Endodermal cell (in vitro differentiated cells): ENCODE measurements around the gene CORO2B. TPM values are rescaled to one million over a fixed set of nuclear protein-coding genes. Genes with fewer than 3 reads are reported as not detected.

Experiments
- DNase-seq: peaks from one replicate; pipeline ENCODE4 v3.0.0-alpha.2; 2017
- H3K27ac ChIP-seq: 2 replicates; pipeline ENCODE4 v1.5.1; 2013; ENCODE audit warnings: mild to moderate bottlenecking, low read depth, low read length, moderate library complexity
- H3K27me3 ChIP-seq: 2 replicates; pipeline ENCODE4 v1.6.1; 2013; ENCODE audit warnings: mild to moderate bottlenecking, low read length, moderate library complexity; ENCODE audit not compliant: insufficient read depth, control insufficient read depth, poor library complexity, severe bottlenecking
- H3K36me3 ChIP-seq: 2 replicates; pipeline ENCODE4 v1.7.0; 2013; ENCODE audit warnings: mild to moderate bottlenecking, low read length, moderate library complexity; ENCODE audit not compliant: control insufficient read depth, insufficient read depth
- H3K4me1 ChIP-seq: one replicate; pipeline ENCODE4 v1.7.0; 2013; ENCODE audit warnings: low read length; ENCODE audit not compliant: control insufficient read depth, insufficient read depth
- H3K4me3 ChIP-seq: 2 replicates; pipeline ENCODE4 v1.5.1; 2013; ENCODE audit warnings: mild to moderate bottlenecking, low read length, moderate library complexity
- H3K9ac ChIP-seq: 2 replicates; pipeline ENCODE4 v1.6.1; 2013; ENCODE audit warnings: mild to moderate bottlenecking, low read length, moderate library complexity; ENCODE audit not compliant: poor library complexity, severe bottlenecking; ENCODE audit errors: extremely low read depth
- H3K9me3 ChIP-seq: 2 replicates; pipeline ENCODE4 v1.6.1; 2013; ENCODE audit warnings: mild to moderate bottlenecking, low read length, moderate library complexity; ENCODE audit not compliant: control insufficient read depth
- H3K27ac Mint-ChIP-seq: 2 replicates; pipeline ENCODE4 v1.8.0; 2020; ENCODE audit warnings: mixed read lengths
- H3K27me3 Mint-ChIP-seq: 2 replicates; pipeline ENCODE4 v1.8.0; 2021; ENCODE audit warnings: mild to moderate bottlenecking, mixed read lengths; ENCODE audit not compliant: insufficient read depth
- H3K36me3 Mint-ChIP-seq: 2 replicates; pipeline ENCODE4 v1.8.0; 2020; ENCODE audit warnings: low read depth, mixed read lengths
- H3K4me1 Mint-ChIP-seq: 2 replicates; pipeline ENCODE4 v1.8.0; 2020; ENCODE audit warnings: mixed read lengths
- H3K4me3 Mint-ChIP-seq: 2 replicates; pipeline ENCODE4 v1.8.0; 2020; ENCODE audit warnings: mild to moderate bottlenecking, moderate library complexity, mixed read lengths
- H3K9me3 Mint-ChIP-seq: 2 replicates; pipeline ENCODE4 v1.8.0; 2020; ENCODE audit warnings: mild to moderate bottlenecking, mixed read lengths
- WGBS, 2 experiments: methylation state at CpG; one replicate each; pipeline versions ENCODE4 v1.1.5 to v1.1.7; 2013; ENCODE audit warnings: missing lambda C conversion rate in 2 of 2, mixed read lengths in 1 of 2; ENCODE audit not compliant: insufficient coverage in 1 of 2, insufficient read length in 1 of 2; 5-methylcytosine and 5-hydroxymethylcytosine counted together
- total RNA-seq, 2 donors: library from RNA; stranded (reverse); fragmentation: NEBNext Ultra II Directional in 1 of 2; extraction: Animal tissue kit (Norgen Biotek cat#: 25700) in 1 of 2; gene quantifications; 2 replicates in 1 of 2; 3 replicates in 1 of 2; pipeline ENCODE4 v1.2.1, GENCODE V29; 2021
- TF ChIP-seq, protein P1 (sequence below): fragments of 200-600 bp; sonication (generic); conservative IDR thresholded peaks from 2 replicates; pipeline ENCODE4 v1.5.0; 2021; ENCODE audit warnings: antibody characterized with exemption, mild to moderate bottlenecking

CORO2B gene
- total RNA-seq, 2 donors from 2014 or later = 1.1 to 1.2 TPM

DNA sequence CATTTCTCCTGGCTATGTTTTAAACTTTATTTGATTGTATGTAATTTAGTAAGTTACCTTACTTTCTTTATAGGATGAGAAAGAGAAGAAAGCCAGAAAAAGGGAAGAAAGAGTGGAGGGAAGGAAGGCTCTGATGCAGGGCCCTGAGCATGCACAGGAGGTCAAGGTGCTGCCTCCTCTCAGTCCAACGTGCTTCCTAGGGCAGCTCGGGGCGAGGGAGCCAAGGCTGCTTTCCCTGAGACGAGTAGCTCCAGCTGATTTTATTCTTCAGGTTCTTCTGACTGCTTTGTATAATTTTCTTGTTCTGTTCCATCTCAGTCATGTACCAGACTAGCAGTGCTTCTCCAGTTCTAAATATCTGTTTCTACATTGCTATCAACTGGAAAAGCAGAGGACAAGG, 3.4 kb downstream of the CORO2B start:
- H3K4me3 ChIP-seq = no peak overlapping the region
- Mint-ChIP-seq H3K27me3 (peaks cover 42% of the 10 kb centered on the region), H3K36me3 (no peaks in the 10 kb centered on the region), H3K27ac (no peak overlapping the region), H3K4me1 (peaks cover 17% of the 10 kb centered on the region), H3K9me3 (no peaks in the 10 kb centered on the region), H3K4me3 (no peak overlapping the region)
- no peaks in the 10 kb centered on the region for H3K36me3 ChIP-seq
- H3K9me3 ChIP-seq = no peaks in the 10 kb centered on the region
- no peak overlapping the region for H3K9ac ChIP-seq
- DNase-seq = no peak
- H3K27me3 ChIP-seq = peaks cover 29% of the 10 kb centered on the region
- TF ChIP-seq, protein P1, sequence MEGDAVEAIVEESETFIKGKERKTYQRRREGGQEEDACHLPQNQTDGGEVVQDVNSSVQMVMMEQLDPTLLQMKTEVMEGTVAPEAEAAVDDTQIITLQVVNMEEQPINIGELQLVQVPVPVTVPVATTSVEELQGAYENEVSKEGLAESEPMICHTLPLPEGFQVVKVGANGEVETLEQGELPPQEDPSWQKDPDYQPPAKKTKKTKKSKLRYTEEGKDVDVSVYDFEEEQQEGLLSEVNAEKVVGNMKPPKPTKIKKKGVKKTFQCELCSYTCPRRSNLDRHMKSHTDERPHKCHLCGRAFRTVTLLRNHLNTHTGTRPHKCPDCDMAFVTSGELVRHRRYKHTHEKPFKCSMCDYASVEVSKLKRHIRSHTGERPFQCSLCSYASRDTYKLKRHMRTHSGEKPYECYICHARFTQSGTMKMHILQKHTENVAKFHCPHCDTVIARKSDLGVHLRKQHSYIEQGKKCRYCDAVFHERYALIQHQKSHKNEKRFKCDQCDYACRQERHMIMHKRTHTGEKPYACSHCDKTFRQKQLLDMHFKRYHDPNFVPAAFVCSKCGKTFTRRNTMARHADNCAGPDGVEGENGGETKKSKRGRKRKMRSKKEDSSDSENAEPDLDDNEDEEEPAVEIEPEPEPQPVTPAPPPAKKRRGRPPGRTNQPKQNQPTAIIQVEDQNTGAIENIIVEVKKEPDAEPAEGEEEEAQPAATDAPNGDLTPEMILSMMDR = no peak
- peaks cover 10% of the 10 kb centered on the region for H3K4me1 ChIP-seq
- H3K27ac ChIP-seq = no peak overlapping the region
- 69 to 73% methylated on average over 4 of the region's 4 CpGs for WGBS, 2 experiments

DNA sequence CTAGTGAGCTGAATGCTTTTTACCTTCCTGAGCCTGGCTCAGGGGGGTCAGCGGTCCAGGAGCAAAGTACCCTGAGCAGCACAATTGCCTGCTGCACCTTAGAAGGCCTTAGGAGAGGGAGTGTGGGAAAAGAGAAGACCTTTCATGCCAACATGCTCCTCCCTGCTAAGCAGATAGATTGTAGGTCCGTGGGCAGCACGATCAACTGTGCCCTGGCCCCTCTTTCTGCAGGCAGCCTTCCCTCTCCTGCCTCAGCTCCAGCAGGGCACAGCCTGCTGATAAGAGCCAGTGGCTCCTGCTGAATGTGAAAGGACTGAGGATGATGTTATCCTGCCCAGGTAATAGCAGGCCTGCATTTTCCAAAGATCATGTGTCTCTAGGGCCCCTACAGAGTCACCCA, 4.1 kb downstream of the CORO2B start:
- Histone ChIP-seq H3K36me3 (no peaks in the 10 kb centered on the region), H3K27ac (no peak overlapping the region), H3K9ac (no peak overlapping the region), H3K27me3 (peaks cover 23% of the 10 kb centered on the region), H3K4me3 (no peak overlapping the region), H3K9me3 (no peaks in the 10 kb centered on the region), H3K4me1 (peaks cover 10% of the 10 kb centered on the region)
- Mint-ChIP-seq H3K27ac (no peak overlapping the region), H3K4me3 (no peak overlapping the region), H3K36me3 (no peaks in the 10 kb centered on the region), H3K27me3 (peaks cover 36% of the 10 kb centered on the region), H3K9me3 (no peaks in the 10 kb centered on the region), H3K4me1 (peaks cover 14% of the 10 kb centered on the region)
- WGBS, 2 experiments = 86 to 100% methylated on average over 1 to 3 of the region's 3 CpGs
- no peak for DNase-seq
- TF ChIP-seq, protein P1 = no peak

DNA sequence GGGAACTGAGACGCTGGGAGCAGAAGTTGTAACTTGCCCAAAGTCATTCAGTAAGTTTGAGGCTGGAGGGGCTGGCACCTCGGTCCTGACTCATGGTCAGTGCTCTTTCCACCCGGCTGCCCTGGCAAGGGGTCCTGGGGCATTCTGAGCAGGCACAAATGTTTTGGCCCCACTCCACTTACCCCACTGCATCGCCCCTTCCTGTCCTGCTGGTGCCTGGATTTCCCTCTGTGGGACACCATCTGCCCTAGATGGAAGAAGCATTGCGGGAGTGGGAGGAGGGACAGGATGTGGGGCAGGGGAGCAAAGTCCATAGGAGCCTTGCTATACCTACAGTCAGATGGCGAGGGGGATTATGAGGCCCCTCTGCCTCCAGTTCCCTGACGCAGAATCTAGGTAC, 4.5 kb downstream of the CORO2B start:
- H3K4me1 Mint-ChIP-seq = peaks cover 11% of the 10 kb centered on the region
- WGBS, 2 experiments = 85 to 94% methylated on average over 3 to 7 of the region's 7 CpGs
- peaks cover 10% of the 10 kb centered on the region for H3K4me1 ChIP-seq

More for the DNA sequence above, 4.5 kb downstream of the CORO2B start:
- no peak overlapping the region for H3K4me3 Mint-ChIP-seq
- H3K36me3 ChIP-seq = no peaks in the 10 kb centered on the region
- no peaks in the 10 kb centered on the region for H3K9me3 ChIP-seq
- TF ChIP-seq, protein P1 = no peak
- no peaks in the 10 kb centered on the region for H3K9me3 Mint-ChIP-seq
- peaks cover 31% of the 10 kb centered on the region for H3K27me3 Mint-ChIP-seq
- H3K27ac Mint-ChIP-seq = no peak overlapping the region
- peaks cover 18% of the 10 kb centered on the region for H3K27me3 ChIP-seq
- no peak overlapping the region for H3K27ac ChIP-seq
- H3K4me3 ChIP-seq = no peak overlapping the region
- no peak overlapping the region for H3K9ac ChIP-seq
- no peak for DNase-seq
- no peaks in the 10 kb centered on the region for H3K36me3 Mint-ChIP-seq
